Subcutaneous adipose tissue (tissue), 4 donors: ENCODE data around the gene SERGEF. TPM values are rescaled to one million over a fixed set of nuclear protein-coding genes. Genes with fewer than 3 reads are reported as not detected.

Experiments
- CTCF ChIP-seq: fragments of 450-650 bp; IDR thresholded peaks from one replicate; pipeline ENCODE4 v1.5.1; 2016; ENCODE audit warnings: low read depth, mild to moderate bottlenecking, control low read depth, antibody characterized with exemption, moderate library complexity
- total RNA-seq, 4 donors: library from RNA; depleted of rRNA; stranded (reverse); fragments of >200 nt; gene quantifications; one replicate each; pipeline ENCODE4 v1.1.0, GENCODE V29; 2016

SERGEF gene
- total RNA-seq, 4 donors from 2014 or later = 22.2 to 27.9 (median 26.1) TPM

- no peak for TF ChIP-seq CTCF
Measured at GRCh38 chr11:17774232-17775034, 238.4 kb downstream of the SERGEF start.

GRCh38 chr11:17773674-17774073, 239.2 kb downstream of the SERGEF start:
- TF ChIP-seq CTCF = no peak

- TF ChIP-seq CTCF = no peak
Measured at GRCh38 chr11:17772704-17773600, 239.9 kb downstream of the SERGEF start.

GRCh38 chr11:17771841-17772401, 240.9 kb downstream of the SERGEF start:
- no peak for TF ChIP-seq CTCF

GRCh38 chr11:17771415-17771814, 241.4 kb downstream of the SERGEF start:
- TF ChIP-seq CTCF = no peak

- TF ChIP-seq CTCF = no peak
Measured at GRCh38 chr11:17770917-17771316, 241.9 kb downstream of the SERGEF start.
